HEK293 (cell line): Measurements from ENCODE around the gene EIF2D.
A peak's percentile ranks its signal among the peaks of the same experiment; 100 is the strongest.

Experiments used
- CTCF ChIA-PET: fragments of 350-600 bp; formaldehyde crosslinking; extraction: SDS; loops from one replicate; lab custom pipeline; 2021; ENCODE audit warnings: antibody characterized with exemption; lab: Yijun Ruan, JAX
- POLR2A ChIA-PET: fragments of 300-600 bp; formaldehyde crosslinking; extraction: SDS; loops from one replicate; lab custom pipeline; 2020; ENCODE audit warnings: antibody characterized with exemption, inconsistent platforms; lab: Yijun Ruan, JAX
- H3K27ac ChIP-seq: fragments of 200-500 bp; sonication (Bioruptor generic); 2 replicates; pipeline ENCODE4 v1.5.1; 2014; ENCODE audit warnings: low read depth, low read length, control low read depth, inconsistent platforms; ENCODE audit errors: extremely low read depth
- H3K36me3 ChIP-seq, 2 experiments: fragments of 200-500 bp in 1 of 2; sonication (Bioruptor generic) in 1 of 2; 1 replicate in 1 of 2; 2 replicates in 1 of 2; pipeline ENCODE4 v1.5.1; 2014 to 2017; ENCODE audit warnings: inconsistent platforms in 2 of 2, low read length in 2 of 2; ENCODE audit not compliant: control insufficient read depth in 2 of 2, insufficient read depth in 1 of 2
- H3K4me1 ChIP-seq: fragments of 200-500 bp; sonication (Bioruptor generic); 2 replicates; pipeline ENCODE4 v1.5.1; 2014; ENCODE audit warnings: mild to moderate bottlenecking, low read length, inconsistent platforms; ENCODE audit not compliant: control insufficient read depth, insufficient read depth
- H3K4me3 ChIP-seq: 2 replicates; pipeline ENCODE4 v1.5.1; 2011; ENCODE audit warnings: low read depth, mild to moderate bottlenecking, control low read depth, low read length, moderate library complexity
- H3K9me3 ChIP-seq: fragments of 200-500 bp; sonication (Bioruptor generic); 2 replicates; pipeline ENCODE4 v1.5.1; 2014; ENCODE audit warnings: low read depth, low read length, inconsistent platforms; ENCODE audit not compliant: control insufficient read depth, insufficient read depth
- KLF1 ChIP-seq: fragments of 450-650 bp; formaldehyde crosslinking; IDR thresholded peaks from 2 replicates; pipeline ENCODE4 v1.5.1; 2016; ENCODE audit warnings: missing biosample characterization, missing genetic modification characterization
- KLF9 ChIP-seq: fragments of 450-650 bp; formaldehyde crosslinking; IDR thresholded peaks from 2 replicates; pipeline ENCODE4 v1.5.1; 2016; ENCODE audit warnings: missing biosample characterization, missing genetic modification characterization, low read depth
- MZF1 ChIP-seq: fragments of 450-650 bp; formaldehyde crosslinking; IDR thresholded peaks from 2 replicates; pipeline ENCODE4 v1.5.1; 2017; ENCODE audit warnings: missing biosample characterization, missing genetic modification characterization, borderline replicate concordance
- PRDM1 ChIP-seq: fragments of 450-650 bp; formaldehyde crosslinking; IDR thresholded peaks from 2 replicates; pipeline ENCODE4; 2016; ENCODE audit warnings: missing biosample characterization, missing genetic modification characterization
- PRDM6 ChIP-seq: fragments of 450-650 bp; formaldehyde crosslinking; IDR thresholded peaks from 2 replicates; pipeline ENCODE4 v1.5.1; 2017; ENCODE audit warnings: missing biosample characterization, missing genetic modification characterization
- SP3 ChIP-seq: fragments of 450-650 bp; formaldehyde crosslinking; IDR thresholded peaks from 2 replicates; pipeline ENCODE4 v1.5.1; 2016; ENCODE audit warnings: missing biosample characterization, missing genetic modification characterization
- SP7 ChIP-seq: fragments of 450-650 bp; formaldehyde crosslinking; IDR thresholded peaks from 2 replicates; pipeline ENCODE4 v1.5.1; 2016; ENCODE audit warnings: missing biosample characterization, missing genetic modification characterization
- YY1 ChIP-seq: fragments of 450-650 bp; formaldehyde crosslinking; IDR thresholded peaks from 2 replicates; pipeline ENCODE4 v1.5.1; 2018; ENCODE audit warnings: missing biosample characterization, missing genetic modification characterization
- ZBTB48 ChIP-seq: fragments of 450-650 bp; formaldehyde crosslinking; IDR thresholded peaks from 2 replicates; pipeline ENCODE4 v1.5.1; 2016; ENCODE audit warnings: missing biosample characterization, missing genetic modification characterization
- ZNF146 ChIP-seq: fragments of 450-650 bp; formaldehyde crosslinking; IDR thresholded peaks from 2 replicates; pipeline ENCODE4 v1.5.1; 2016; ENCODE audit warnings: missing biosample characterization, missing genetic modification characterization
- ZNF211 ChIP-seq: fragments of 450-650 bp; formaldehyde crosslinking; IDR thresholded peaks from 2 replicates; pipeline ENCODE4 v1.5.1; 2016; ENCODE audit warnings: low read depth, missing biosample characterization, missing genetic modification characterization
- ZNF221 ChIP-seq: fragments of 450-650 bp; formaldehyde crosslinking; IDR thresholded peaks from 2 replicates; pipeline ENCODE4 v1.5.1; 2017; ENCODE audit warnings: missing biosample characterization, missing genetic modification characterization, borderline replicate concordance
- ZNF449 ChIP-seq: fragments of 450-650 bp; formaldehyde crosslinking; IDR thresholded peaks from 2 replicates; pipeline ENCODE4 v1.5.1; 2017; ENCODE audit warnings: missing biosample characterization, mild to moderate bottlenecking, missing genetic modification characterization, moderate library complexity
- ZNF529 ChIP-seq: fragments of 450-650 bp; formaldehyde crosslinking; IDR thresholded peaks from 2 replicates; pipeline ENCODE4 v1.5.1; 2017; ENCODE audit warnings: missing genetic modification characterization, missing biosample characterization; ENCODE audit not compliant: insufficient replicate concordance
- ZNF544 ChIP-seq: fragments of 450-650 bp; formaldehyde crosslinking; IDR thresholded peaks from 2 replicates; pipeline ENCODE4 v1.5.0; 2017; ENCODE audit warnings: missing biosample characterization, missing genetic modification characterization
- ZNF792 ChIP-seq: fragments of 450-650 bp; formaldehyde crosslinking; IDR thresholded peaks from 2 replicates; pipeline ENCODE4 v1.5.1; 2016; ENCODE audit warnings: missing biosample characterization, missing genetic modification characterization
- ZSCAN16 ChIP-seq: fragments of 450-650 bp; formaldehyde crosslinking; IDR thresholded peaks from 2 replicates; pipeline ENCODE4 v1.5.1; 2016; ENCODE audit warnings: missing biosample characterization, missing genetic modification characterization
- ZSCAN23 ChIP-seq: fragments of 450-650 bp; formaldehyde crosslinking; IDR thresholded peaks from 2 replicates; pipeline ENCODE4 v1.5.1; 2016; ENCODE audit warnings: missing biosample characterization, missing genetic modification characterization
- TF ChIP-seq, protein P1 (sequence below): fragments of 450-650 bp; formaldehyde crosslinking; IDR thresholded peaks from 2 replicates; pipeline ENCODE4 v1.5.1; 2016; ENCODE audit warnings: missing biosample characterization, missing genetic modification characterization
- TF ChIP-seq, protein P2 (sequence below): fragments of 450-650 bp; IDR thresholded peaks from 2 replicates; pipeline ENCODE4 v1.5.1; 2018; ENCODE audit warnings: missing biosample characterization, missing genetic modification characterization
- TF ChIP-seq, protein P3 (sequence below): fragments of 450-650 bp; formaldehyde crosslinking; IDR thresholded peaks from 2 replicates; pipeline ENCODE4 v1.5.1; 2016; ENCODE audit warnings: missing biosample characterization, missing genetic modification characterization
- TF ChIP-seq, protein P4 (sequence below): fragments of 450-650 bp; formaldehyde crosslinking; IDR thresholded peaks from 2 replicates; pipeline ENCODE4 v1.5.1; 2017; ENCODE audit warnings: missing biosample characterization, missing genetic modification characterization

EIF2D gene

GRCh38 chr1:206573319-206573718, 38.9 kb downstream of the EIF2D start (continued):
- TF ChIP-seq SP3 (no peak), ZNF221 (tag by site-specific recombination) (no peak), ZNF544 (no peak), ZSCAN23 (tag by site-specific recombination) (no peak)
- TF ChIP-seq, protein P1, sequence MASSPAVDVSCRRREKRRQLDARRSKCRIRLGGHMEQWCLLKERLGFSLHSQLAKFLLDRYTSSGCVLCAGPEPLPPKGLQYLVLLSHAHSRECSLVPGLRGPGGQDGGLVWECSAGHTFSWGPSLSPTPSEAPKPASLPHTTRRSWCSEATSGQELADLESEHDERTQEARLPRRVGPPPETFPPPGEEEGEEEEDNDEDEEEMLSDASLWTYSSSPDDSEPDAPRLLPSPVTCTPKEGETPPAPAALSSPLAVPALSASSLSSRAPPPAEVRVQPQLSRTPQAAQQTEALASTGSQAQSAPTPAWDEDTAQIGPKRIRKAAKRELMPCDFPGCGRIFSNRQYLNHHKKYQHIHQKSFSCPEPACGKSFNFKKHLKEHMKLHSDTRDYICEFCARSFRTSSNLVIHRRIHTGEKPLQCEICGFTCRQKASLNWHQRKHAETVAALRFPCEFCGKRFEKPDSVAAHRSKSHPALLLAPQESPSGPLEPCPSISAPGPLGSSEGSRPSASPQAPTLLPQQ (tag by site-specific recombination): no peak

DNA sequence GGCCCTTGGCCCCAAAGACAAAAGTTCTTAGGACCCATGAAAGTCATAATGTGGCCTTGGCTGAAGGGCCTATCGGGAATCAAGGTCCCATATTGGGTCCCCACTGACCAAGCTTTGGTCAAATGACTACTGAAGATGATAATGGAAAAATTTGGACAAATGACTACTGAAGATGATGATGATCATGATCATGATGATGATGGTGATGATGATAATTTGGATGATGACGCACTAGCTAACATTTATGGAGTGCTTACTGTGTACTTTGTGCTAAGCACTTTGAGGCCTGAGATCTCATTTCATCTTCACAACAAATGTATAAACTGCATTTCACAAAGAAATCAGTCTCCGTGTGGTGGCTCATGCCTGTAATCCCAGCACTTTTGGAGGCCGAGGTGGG, 39.4 kb downstream of the EIF2D start:
- H3K9me3 ChIP-seq: no peaks in the 10 kb centered on the region
- H3K4me3 ChIP-seq: no peak overlapping the region
- no peaks in the 10 kb centered on the region for H3K36me3 ChIP-seq
- TF ChIP-seq SP7: no peak
- TF ChIP-seq, protein P2, sequence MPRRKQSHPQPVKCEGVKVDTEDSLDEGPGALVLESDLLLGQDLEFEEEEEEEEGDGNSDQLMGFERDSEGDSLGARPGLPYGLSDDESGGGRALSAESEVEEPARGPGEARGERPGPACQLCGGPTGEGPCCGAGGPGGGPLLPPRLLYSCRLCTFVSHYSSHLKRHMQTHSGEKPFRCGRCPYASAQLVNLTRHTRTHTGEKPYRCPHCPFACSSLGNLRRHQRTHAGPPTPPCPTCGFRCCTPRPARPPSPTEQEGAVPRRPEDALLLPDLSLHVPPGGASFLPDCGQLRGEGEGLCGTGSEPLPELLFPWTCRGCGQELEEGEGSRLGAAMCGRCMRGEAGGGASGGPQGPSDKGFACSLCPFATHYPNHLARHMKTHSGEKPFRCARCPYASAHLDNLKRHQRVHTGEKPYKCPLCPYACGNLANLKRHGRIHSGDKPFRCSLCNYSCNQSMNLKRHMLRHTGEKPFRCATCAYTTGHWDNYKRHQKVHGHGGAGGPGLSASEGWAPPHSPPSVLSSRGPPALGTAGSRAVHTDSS (tag by site-specific recombination): peak; percentile 78
- no peak overlapping the region for H3K27ac ChIP-seq
- ChIA-PET POLR2A (no interaction called here), CTCF (interaction anchor here (0.9 to 2.7 kb wide), 2 partner anchors 10 to 93 kb away, joined by 3 to 12 read pairs; no protein-coding TSS in a partner anchor)
- no peaks in the 10 kb centered on the region for H3K4me1 ChIP-seq

GRCh38 chr1:206570529-206570928, 41.7 kb downstream of the EIF2D start:
- ChIA-PET POLR2A (no interaction called here), CTCF (interaction anchor here (0.6 to 0.7 kb wide), 2 partner anchors 10 to 80 kb away, joined by 3 to 7 read pairs; no protein-coding TSS in a partner anchor)
- Histone ChIP-seq H3K36me3 (no peaks in the 10 kb centered on the region), H3K9me3 (no peaks in the 10 kb centered on the region), H3K27ac (no peak overlapping the region), H3K4me1 (no peaks in the 10 kb centered on the region), H3K4me3 (no peak overlapping the region)
- TF ChIP-seq, protein P3, sequence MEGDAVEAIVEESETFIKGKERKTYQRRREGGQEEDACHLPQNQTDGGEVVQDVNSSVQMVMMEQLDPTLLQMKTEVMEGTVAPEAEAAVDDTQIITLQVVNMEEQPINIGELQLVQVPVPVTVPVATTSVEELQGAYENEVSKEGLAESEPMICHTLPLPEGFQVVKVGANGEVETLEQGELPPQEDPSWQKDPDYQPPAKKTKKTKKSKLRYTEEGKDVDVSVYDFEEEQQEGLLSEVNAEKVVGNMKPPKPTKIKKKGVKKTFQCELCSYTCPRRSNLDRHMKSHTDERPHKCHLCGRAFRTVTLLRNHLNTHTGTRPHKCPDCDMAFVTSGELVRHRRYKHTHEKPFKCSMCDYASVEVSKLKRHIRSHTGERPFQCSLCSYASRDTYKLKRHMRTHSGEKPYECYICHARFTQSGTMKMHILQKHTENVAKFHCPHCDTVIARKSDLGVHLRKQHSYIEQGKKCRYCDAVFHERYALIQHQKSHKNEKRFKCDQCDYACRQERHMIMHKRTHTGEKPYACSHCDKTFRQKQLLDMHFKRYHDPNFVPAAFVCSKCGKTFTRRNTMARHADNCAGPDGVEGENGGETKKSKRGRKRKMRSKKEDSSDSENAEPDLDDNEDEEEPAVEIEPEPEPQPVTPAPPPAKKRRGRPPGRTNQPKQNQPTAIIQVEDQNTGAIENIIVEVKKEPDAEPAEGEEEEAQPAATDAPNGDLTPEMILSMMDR: no peak
- TF ChIP-seq ZNF146 (tag by site-specific recombination): no peak

GRCh38 chr1:206569556-206569955, 42.7 kb downstream of the EIF2D start:
- CTCF ChIA-PET: interaction anchor here (0.5 to 1.9 kb wide), 3 partner anchors 14 to 90 kb away, joined by 3 to 7 read pairs (median 3); no protein-coding TSS in a partner anchor
- Histone ChIP-seq H3K36me3 (no peaks in the 10 kb centered on the region), H3K27ac (no peak overlapping the region), H3K4me3 (no peak overlapping the region), H3K9me3 (no peaks in the 10 kb centered on the region), H3K4me1 (no peaks in the 10 kb centered on the region)
- no peak for TF ChIP-seq YY1 (tag by site-specific recombination)
- TF ChIP-seq ZSCAN16: no peak
- TF ChIP-seq PRDM6 (tag by site-specific recombination): no peak
- TF ChIP-seq, protein P4, sequence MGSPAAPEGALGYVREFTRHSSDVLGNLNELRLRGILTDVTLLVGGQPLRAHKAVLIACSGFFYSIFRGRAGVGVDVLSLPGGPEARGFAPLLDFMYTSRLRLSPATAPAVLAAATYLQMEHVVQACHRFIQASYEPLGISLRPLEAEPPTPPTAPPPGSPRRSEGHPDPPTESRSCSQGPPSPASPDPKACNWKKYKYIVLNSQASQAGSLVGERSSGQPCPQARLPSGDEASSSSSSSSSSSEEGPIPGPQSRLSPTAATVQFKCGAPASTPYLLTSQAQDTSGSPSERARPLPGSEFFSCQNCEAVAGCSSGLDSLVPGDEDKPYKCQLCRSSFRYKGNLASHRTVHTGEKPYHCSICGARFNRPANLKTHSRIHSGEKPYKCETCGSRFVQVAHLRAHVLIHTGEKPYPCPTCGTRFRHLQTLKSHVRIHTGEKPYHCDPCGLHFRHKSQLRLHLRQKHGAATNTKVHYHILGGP: no peak
- TF ChIP-seq KLF1 (tag by site-specific recombination): no peak
- TF ChIP-seq ZNF449: no peak
- TF ChIP-seq KLF9 (tag by site-specific recombination): no peak
- TF ChIP-seq MZF1 (tag by site-specific recombination): no peak
- no peak for TF ChIP-seq ZNF792 (tag by site-specific recombination)
- TF ChIP-seq ZBTB48 (tag by site-specific recombination): no peak
- no peak for TF ChIP-seq ZNF211
- TF ChIP-seq PRDM1: no peak
- no peak for TF ChIP-seq ZNF529 (tag by site-specific recombination)
- POLR2A ChIA-PET: no interaction called here
